Activated naive CD4-positive, alpha-beta T cell treated with anti-CD3 and anti-CD28 coated beads, Interleukin-2, amount 10 ng/mL, durations not matched to agents 5 hours and 36 hours (primary cell): ENCODE results near the gene KRTAP19-6. TPM values are rescaled to one million over a fixed set of nuclear protein-coding genes. Genes with fewer than 3 reads are reported as not detected.

Source experiments
- total RNA-seq, 2 experiments: library from RNA; stranded (reverse); gene quantifications; one replicate each; pipeline ENCODE4 v1.2.3, GENCODE V29; 2021

The KRTAP19-6 gene
- not detected for total RNA-seq

GRCh38 chr21:30541764-30542163 is at the start of gene KRTAP19-6:
Gene KRTAP19-6, minus strand, starts transcription at chr21:30541864. Its CDS starts 31 bp downstream, at chr21:30541833.

DNA sequence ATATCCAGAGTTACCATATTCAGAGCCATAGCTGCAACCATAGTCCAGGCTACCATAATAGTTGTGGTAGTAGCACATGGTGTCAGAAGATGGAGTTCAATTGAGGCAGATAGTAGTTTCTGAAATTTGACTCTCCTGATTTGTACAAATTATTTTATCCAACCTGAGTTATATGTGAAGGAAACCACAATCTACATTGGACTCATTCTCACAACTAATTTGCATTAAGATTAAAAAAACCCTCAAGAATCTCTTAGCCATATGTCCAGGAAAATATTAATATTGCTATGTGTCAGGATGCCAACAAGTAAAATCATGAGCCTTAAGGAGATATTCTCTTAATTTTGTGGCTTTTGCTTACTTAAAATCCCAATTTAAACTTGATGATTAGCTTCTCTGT is 48.6 kb upstream of the KRTAP19-6 start, which contains the start of gene KRTAP22-2:
KRTAP22-2 (minus strand) TSS at position 101 of the 400 bp plus-strand sequence.

GRCh38 chr21:30561264-30561895 is 19.7 kb upstream of the KRTAP19-6 start, which contains the start of gene KRTAP19-7:
Gene KRTAP19-7, minus strand, starts transcription at chr21:30561314. Its CDS starts 25 bp downstream, at chr21:30561289.

GRCh38 chr21:30502041-30502440 is 39.6 kb downstream of the KRTAP19-6 start, which contains the start of gene KRTAP19-5:
Gene KRTAP19-5, minus strand, starts transcription at chr21:30502141. Its CDS starts 51 bp downstream, at chr21:30502090.

GRCh38 chr21:30497065-30497464 is 44.6 kb downstream of the KRTAP19-6 start, which contains the start of gene KRTAP19-4:
Gene KRTAP19-4, minus strand, starts transcription at chr21:30497165. Its CDS starts 55 bp downstream, at chr21:30497110.

DNA sequence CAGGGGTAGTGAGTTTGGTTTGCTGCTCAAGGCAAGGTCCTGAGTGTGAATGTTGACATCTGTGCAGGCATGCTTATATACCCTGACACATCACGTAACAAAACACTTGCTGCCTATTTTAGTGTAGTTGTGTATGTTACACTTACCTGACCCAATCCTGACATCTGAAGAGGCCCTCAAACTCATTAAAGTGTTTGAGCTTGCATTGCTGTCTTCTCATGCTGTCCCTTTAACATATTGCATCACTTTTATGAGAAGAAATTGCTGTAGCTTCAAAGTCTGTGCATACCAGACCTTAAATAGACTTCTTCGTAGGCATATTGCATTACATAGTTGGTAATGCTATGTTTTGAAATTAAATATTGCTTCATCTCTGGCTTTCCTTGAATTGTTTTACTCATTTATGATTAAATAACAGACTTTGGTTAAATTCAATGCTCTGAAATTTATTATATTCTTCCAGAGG is 49.7 kb downstream of the KRTAP19-6 start, which contains the start of gene KRTAP19-3:
KRTAP19-3 (minus strand) TSS at position 51 of the 466 bp plus-strand sequence. CDS start 56 bp downstream, outside the sequence.

Other genes with a start within 250 kb of the KRTAP19-6 start
- not detected for gene KRTAP26-1, start 221.5 kb downstream of the KRTAP19-6 start, total RNA-seq
- not detected for gene KRTAP27-1, start 204.2 kb downstream of the KRTAP19-6 start, total RNA-seq
- not detected for gene KRTAP23-1, start 193.3 kb downstream of the KRTAP19-6 start, total RNA-seq
- not detected for gene KRTAP13-2, start 169.6 kb downstream of the KRTAP19-6 start, total RNA-seq
- gene KRTAP13-1, start 145.8 kb downstream of the KRTAP19-6 start, total RNA-seq, result not detected
- not detected for gene KRTAP13-3, start 115.9 kb downstream of the KRTAP19-6 start, total RNA-seq
- not detected for gene KRTAP13-4, start 111.6 kb downstream of the KRTAP19-6 start, total RNA-seq
- not detected for gene KRTAP15-1, start 101.6 kb downstream of the KRTAP19-6 start, total RNA-seq
- not detected for gene KRTAP19-1, start 61.5 kb downstream of the KRTAP19-6 start, total RNA-seq
- not detected for gene KRTAP19-2, start 54.4 kb downstream of the KRTAP19-6 start, total RNA-seq
- gene KRTAP19-3, start 49.9 kb downstream of the KRTAP19-6 start, total RNA-seq, result not detected
- not detected for gene KRTAP19-4, start 44.7 kb downstream of the KRTAP19-6 start, total RNA-seq
- gene KRTAP19-5, start 39.7 kb downstream of the KRTAP19-6 start, total RNA-seq, result not detected
- gene KRTAP19-7, start 19.4 kb upstream of the KRTAP19-6 start, total RNA-seq, result not detected
- not detected for gene KRTAP22-2, start 48.5 kb upstream of the KRTAP19-6 start, total RNA-seq
- not detected for gene KRTAP6-3, start 50.6 kb upstream of the KRTAP19-6 start, total RNA-seq
- gene KRTAP6-2, start 57.0 kb upstream of the KRTAP19-6 start, total RNA-seq, result not detected
- gene KRTAP22-1, start 59.2 kb upstream of the KRTAP19-6 start, total RNA-seq, result not detected
- not detected for gene KRTAP6-1, start 72.1 kb upstream of the KRTAP19-6 start, total RNA-seq
- not detected for gene KRTAP20-1, start 74.6 kb upstream of the KRTAP19-6 start, total RNA-seq
- not detected for gene KRTAP20-4, start 78.8 kb upstream of the KRTAP19-6 start, total RNA-seq
- gene KRTAP20-2, start 93.3 kb upstream of the KRTAP19-6 start, total RNA-seq, result not detected
- gene KRTAP20-3, start 101.0 kb upstream of the KRTAP19-6 start, total RNA-seq, result not detected
- gene KRTAP21-3, start 176.9 kb upstream of the KRTAP19-6 start, total RNA-seq, result not detected
- not detected for gene KRTAP21-2, start 205.4 kb upstream of the KRTAP19-6 start, total RNA-seq
- not detected for gene KRTAP21-1, start 213.6 kb upstream of the KRTAP19-6 start, total RNA-seq